HEK293T (cell line): Measurements from ENCODE around the gene CCNL2.

Experiments used
- CTCF ChIA-PET: fragments of 350-600 bp; formaldehyde crosslinking; extraction: SDS; loops from one replicate; lab custom pipeline; 2021; ENCODE audit warnings: antibody characterized with exemption, inconsistent platforms; lab: Yijun Ruan, JAX
- POLR2A ChIA-PET: fragments of 350-600 bp; formaldehyde crosslinking; extraction: SDS; loops from one replicate; lab custom pipeline; 2020; ENCODE audit warnings: antibody characterized with exemption, inconsistent platforms; lab: Yijun Ruan, JAX
- DNase-seq: peaks from one replicate; pipeline ENCODE4 v3.0.0; 2012; ENCODE audit warnings: mixed read lengths; ENCODE audit errors: extremely low spot score
- ARNT ChIP-seq: fragments of 450-650 bp; IDR thresholded peaks from 2 replicates; pipeline ENCODE4 v1.6.1; 2017; ENCODE audit warnings: mild to moderate bottlenecking
- BHLHE40 ChIP-seq: fragments of 450-650 bp; IDR thresholded peaks from 2 replicates; pipeline ENCODE4 v1.6.1; 2016; ENCODE audit warnings: mild to moderate bottlenecking, moderate library complexity, borderline replicate concordance
- CTBP1 ChIP-seq: fragments of 450-650 bp; IDR thresholded peaks from 2 replicates; pipeline ENCODE4 v1.6.1; 2016; ENCODE audit warnings: borderline replicate concordance
- ELF4 ChIP-seq: fragments of 450-650 bp; IDR thresholded peaks from 2 replicates; pipeline ENCODE4 v1.6.1; 2017; ENCODE audit warnings: antibody characterized with exemption
- FOXA1 ChIP-seq: fragments of 450-650 bp; IDR thresholded peaks from 2 replicates; pipeline ENCODE4 v1.6.1; 2016; ENCODE audit warnings: mild to moderate bottlenecking
- FOXK2 ChIP-seq: fragments of 450-650 bp; IDR thresholded peaks from 2 replicates; pipeline ENCODE4 v1.6.1; 2016; ENCODE audit warnings: mild to moderate bottlenecking
- FOXM1 ChIP-seq: fragments of 450-650 bp; IDR thresholded peaks from 2 replicates; pipeline ENCODE4 v1.6.1; 2017; ENCODE audit warnings: mild to moderate bottlenecking, borderline replicate concordance
- HDGF ChIP-seq: fragments of 450-650 bp; IDR thresholded peaks from 2 replicates; pipeline ENCODE4 v1.6.1; 2017; ENCODE audit warnings: antibody characterized with exemption, borderline replicate concordance
- L3MBTL2 ChIP-seq: fragments of 450-650 bp; conservative IDR thresholded peaks from 2 replicates; pipeline ENCODE4 v1.6.1; 2016; ENCODE audit warnings: mild to moderate bottlenecking
- LEF1 ChIP-seq: fragments of 450-650 bp; IDR thresholded peaks from 2 replicates; pipeline ENCODE4 v1.6.1; 2017; ENCODE audit warnings: mild to moderate bottlenecking, borderline replicate concordance
- NFRKB ChIP-seq: fragments of 450-650 bp; IDR thresholded peaks from 2 replicates; pipeline ENCODE4 v1.6.1; 2016; ENCODE audit warnings: mild to moderate bottlenecking, moderate library complexity
- SP1 ChIP-seq: fragments of 450-650 bp; IDR thresholded peaks from 2 replicates; pipeline ENCODE4 v1.6.1; 2017
- SUZ12 ChIP-seq: fragments of 450-650 bp; IDR thresholded peaks from 2 replicates; pipeline ENCODE4 v1.6.1; 2016; ENCODE audit warnings: mild to moderate bottlenecking
- ZNF384 ChIP-seq: fragments of 450-650 bp; IDR thresholded peaks from 2 replicates; pipeline ENCODE4 v1.6.1; 2016
- TF ChIP-seq, protein P1 (sequence below): fragments of 450-650 bp; IDR thresholded peaks from 2 replicates; pipeline ENCODE4 v1.6.1; 2016

Gene CCNL2

GRCh38 chr1:1376551-1377226 lies 22.4 kb downstream of the CCNL2 start:
- TF ChIP-seq NFRKB, result no peak
- TF ChIP-seq, protein P1, sequence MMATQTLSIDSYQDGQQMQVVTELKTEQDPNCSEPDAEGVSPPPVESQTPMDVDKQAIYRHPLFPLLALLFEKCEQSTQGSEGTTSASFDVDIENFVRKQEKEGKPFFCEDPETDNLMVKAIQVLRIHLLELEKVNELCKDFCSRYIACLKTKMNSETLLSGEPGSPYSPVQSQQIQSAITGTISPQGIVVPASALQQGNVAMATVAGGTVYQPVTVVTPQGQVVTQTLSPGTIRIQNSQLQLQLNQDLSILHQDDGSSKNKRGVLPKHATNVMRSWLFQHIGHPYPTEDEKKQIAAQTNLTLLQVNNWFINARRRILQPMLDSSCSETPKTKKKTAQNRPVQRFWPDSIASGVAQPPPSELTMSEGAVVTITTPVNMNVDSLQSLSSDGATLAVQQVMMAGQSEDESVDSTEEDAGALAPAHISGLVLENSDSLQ, result no peak
- POLR2A ChIA-PET, result interaction anchor here (1.1 to 6.5 kb wide), 5 partner anchors 9 to 31 kb away, joined by 3 to 54 read pairs (median 8); partner anchors contain the start of gene CCNL2
- DNase-seq, result no peak
- CTCF ChIA-PET, result interaction anchor here (0.9 kb wide), 1 partner anchor 26 kb away, joined by 3 read pairs; no protein-coding TSS in a partner anchor

DNA sequence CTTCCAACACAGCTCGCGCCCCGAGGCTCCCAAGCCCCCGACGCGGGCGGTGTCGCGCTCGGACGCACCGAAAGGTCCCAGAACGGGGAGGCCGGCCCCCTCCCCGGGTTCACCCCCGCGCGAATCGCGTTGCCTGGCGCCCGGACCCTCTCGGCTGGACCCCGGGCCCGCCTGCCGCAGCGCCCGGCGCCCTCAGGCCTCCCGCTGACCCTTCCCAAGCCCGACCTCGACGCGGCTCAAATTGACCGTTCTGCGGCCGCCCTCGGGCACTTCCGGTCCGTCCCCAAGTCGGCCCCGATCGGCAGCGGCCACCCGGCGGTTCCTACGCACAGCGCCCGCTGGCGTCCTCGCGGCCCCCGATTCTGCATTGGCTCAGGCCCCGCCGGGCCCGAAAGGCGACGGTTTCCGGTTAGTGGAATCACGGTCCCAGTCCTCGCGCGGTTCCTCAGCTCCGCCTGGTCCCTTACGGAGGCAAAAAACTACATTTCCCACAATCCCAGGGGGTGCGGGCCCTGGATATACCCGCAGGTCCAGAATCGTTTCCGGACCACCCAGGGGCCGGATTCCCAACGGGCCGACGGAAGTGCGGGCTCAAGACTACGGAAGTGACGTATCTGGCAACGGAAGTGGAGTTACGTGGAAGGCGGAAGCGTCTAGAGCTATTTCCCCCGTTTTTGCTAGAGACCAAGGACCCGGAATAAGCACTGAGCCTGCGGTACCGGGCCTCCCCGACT lies 24.0 kb downstream of the CCNL2 start, which contains the start of gene AURKAIP1:
Gene AURKAIP1, minus strand, starts transcription at position 279 of the 734 bp plus-strand sequence. CDS start 451 bp downstream, outside the sequence.
- no peak for TF ChIP-seq SP1
- TF ChIP-seq FOXM1, result peak; percentile 94
- peak; percentile 84 for TF ChIP-seq ARNT
- no peak for TF ChIP-seq HDGF
- no peak for TF ChIP-seq FOXK2
- TF ChIP-seq CTBP1, result peak; percentile 91
- TF ChIP-seq ZNF384, result no peak
- no peak for TF ChIP-seq NFRKB
- TF ChIP-seq ELF4, result peak; percentile 92
- TF ChIP-seq LEF1, result no peak; the same call in 1 of the 2 replicates
- TF ChIP-seq, protein P1, result peak; percentile 37; the same call in 1 of the 2 replicates
- no peak for TF ChIP-seq BHLHE40
- no peak for TF ChIP-seq SUZ12
- CTCF ChIA-PET, result interaction anchor here (1.3 kb wide), 1 partner anchor 24 kb away, joined by 3 read pairs; the partner anchor contains the start of gene CCNL2
- DNase-seq, result peak; percentile 98
- POLR2A ChIA-PET, result interaction anchor here (0.6 to 6.5 kb wide), 23 partner anchors 10 to 130 kb away, joined by 3 to 54 read pairs (median 5); partner anchors contain the start of genes CCNL2, MRPL20 and MXRA8

GRCh38 chr1:1374589-1374928 lies 24.6 kb downstream of the CCNL2 start:
- CTCF ChIA-PET, result interaction anchor here (1.3 kb wide), 1 partner anchor 24 kb away, joined by 3 read pairs; the partner anchor contains the start of gene CCNL2
- no peak for TF ChIP-seq ZNF384
- no peak for DNase-seq
- POLR2A ChIA-PET, result interaction anchor here (0.9 to 6.5 kb wide), 14 partner anchors 9 to 130 kb away, joined by 3 to 54 read pairs (median 5); partner anchors contain the start of genes CCNL2, MRPL20 and MXRA8

- TF ChIP-seq FOXA1 (no peak), SUZ12 (no peak)
- POLR2A ChIA-PET, result interaction anchor here (0.9 to 6.5 kb wide), 6 partner anchors 8 to 131 kb away, joined by 3 to 54 read pairs (median 8); partner anchors contain the start of genes CCNL2, MRPL20 and MXRA8
- CTCF ChIA-PET, result no interaction called here
- DNase-seq, result no peak
Observed at GRCh38 chr1:1373815-1374588, 25.1 kb downstream of the CCNL2 start.

DNA sequence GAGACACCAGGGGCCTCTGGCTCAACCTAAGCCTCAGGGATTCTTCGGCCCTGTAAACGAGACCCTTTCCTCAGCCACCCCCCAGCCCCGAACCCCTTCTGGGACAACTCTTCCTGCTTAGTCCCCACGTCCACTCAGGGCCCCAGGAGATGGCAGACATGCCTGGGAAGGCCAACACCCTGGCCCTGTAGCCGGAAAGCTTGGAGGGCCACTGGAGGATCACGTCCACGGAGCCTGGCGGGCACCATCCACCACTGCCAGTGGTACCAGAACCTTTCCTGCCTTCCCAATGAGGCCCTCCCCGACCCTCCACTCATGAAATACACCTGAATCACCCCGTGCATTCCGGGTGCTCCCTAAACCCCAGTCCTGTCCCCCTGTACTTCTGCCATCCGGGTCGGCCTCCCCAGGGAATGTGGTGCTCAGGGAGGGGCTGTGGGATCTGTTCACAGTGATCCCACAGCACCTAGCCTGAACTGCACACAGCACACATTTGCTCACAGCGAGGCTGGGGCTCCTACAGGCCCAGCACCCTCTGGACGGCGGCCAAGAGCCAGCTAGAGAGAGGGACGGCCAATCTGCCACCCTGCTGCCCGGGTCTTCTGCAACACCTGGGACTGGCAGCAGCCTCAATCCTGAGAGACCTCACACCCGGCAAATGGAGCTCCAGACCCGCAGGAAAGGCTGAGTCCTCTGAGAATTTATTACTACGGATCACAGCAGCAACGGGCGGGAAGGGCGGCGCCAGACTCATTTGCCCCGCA lies 25.9 kb downstream of the CCNL2 start:
- ChIA-PET CTCF (no interaction called here), POLR2A (interaction anchor here (4.2 kb wide), 1 partner anchor 20 kb away, joined by 28 read pairs; no protein-coding TSS in a partner anchor)
- no peak for DNase-seq
- TF ChIP-seq HDGF (no peak), FOXA1 (no peak), L3MBTL2 (no peak), SUZ12 (no peak), ELF4 (no peak), ARNT (no peak), ZNF384 (no peak), BHLHE40 (no peak), SP1 (no peak), LEF1 (no peak), FOXK2 (no peak), CTBP1 (no peak), FOXM1 (no peak)
